ENCODE results near the gene HPSE. TPM values are rescaled to one million over a fixed set of nuclear protein-coding genes. Genes with fewer than 3 reads are reported as not detected.
A peak's percentile ranks its signal among the peaks of the same experiment; 100 is the strongest.

Gene HPSE
- total and polyA plus RNA-seq, 2 of the 13 experiments (the other 11 are each of a cell fraction or from before 2014, with no cell fraction given), result not detected

DNA sequence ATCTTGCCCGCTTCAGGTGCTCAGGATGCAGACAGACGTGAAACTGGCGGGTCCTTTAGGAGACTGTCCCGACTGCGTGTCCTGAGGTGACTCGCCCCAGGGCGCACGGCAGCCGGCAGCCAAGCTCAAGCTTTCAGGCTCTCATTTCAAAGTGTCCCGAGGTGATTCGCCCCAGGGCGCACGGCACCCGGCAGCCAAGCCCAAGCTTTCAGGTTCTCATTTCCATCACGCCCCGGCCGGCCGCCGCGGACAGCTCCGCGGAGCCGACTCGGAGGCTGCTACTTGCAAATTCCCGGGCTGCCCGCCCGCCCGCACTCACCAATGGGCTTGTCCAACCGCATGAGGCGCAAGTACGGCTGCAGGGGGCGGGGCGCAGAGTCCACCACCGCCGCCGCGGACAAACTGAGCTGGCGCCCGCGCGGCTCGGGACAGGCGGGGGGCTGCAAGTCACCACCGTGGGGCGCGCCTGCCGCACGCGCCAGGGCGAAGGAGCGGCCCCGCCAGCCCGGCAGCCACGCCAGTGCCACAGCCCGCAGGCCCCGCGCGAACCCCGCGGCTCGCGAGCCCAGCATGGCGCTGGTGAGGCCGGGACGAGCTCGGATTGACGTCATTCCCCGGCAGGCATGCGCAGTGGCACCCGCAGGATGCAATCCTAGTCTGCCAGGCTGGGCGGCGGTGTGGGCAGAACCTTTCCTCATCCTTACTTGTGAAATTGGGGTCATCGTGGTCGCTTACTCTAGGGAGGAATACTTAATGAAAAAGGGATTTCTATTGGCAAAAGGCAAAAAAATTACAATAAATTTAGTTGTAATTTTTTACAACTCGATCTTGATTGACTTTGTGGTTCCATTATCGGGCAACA, 50.2 kb downstream of the HPSE start, which contains the start of gene COQ2 (continued):
- TF ChIP-seq THAP11 (CRISPR knock-in tag; IDR thresholded peaks at IDR 0.05) (peak; percentile 41; the same call in 1 of the 2 replicates), ZNF557 (CRISPR knock-in tag; IDR thresholded peaks at IDR 0.05) (peak; percentile 28; the same call in 1 of the 2 replicates), ZNF362 (CRISPR knock-in tag; IDR thresholded peaks at IDR 0.05; ENCODE audit: borderline replicate concordance) (peak; percentile 67; the same call in 1 of the 2 replicates), SOX13 (IDR thresholded peaks at IDR 0.05) (no peak), SOX13 (CRISPR knock-in tag; conservative IDR thresholded peaks at IDR 0.05 in 1 of 2, IDR thresholded peaks at IDR 0.05 in 1 of 2) (no peak), GATAD1 (CRISPR knock-in tag; IDR thresholded peaks at IDR 0.05) (peak; percentile 69), TRIM24 (CRISPR knock-in tag; IDR thresholded peaks at IDR 0.05) (no peak), NPAS2 (CRISPR knock-in tag; IDR thresholded peaks at IDR 0.05; ENCODE audit: borderline replicate concordance) (no peak), ZNF543 (CRISPR knock-in tag; IDR thresholded peaks at IDR 0.05) (peak; percentile 82; the same call in 1 of the 2 replicates), ZNF12 (CRISPR knock-in tag; IDR thresholded peaks at IDR 0.05) (peak; percentile 96), KMT2B (CRISPR knock-in tag; IDR thresholded peaks at IDR 0.05) (peak; percentile 73), PHF8 (CRISPR knock-in tag; IDR thresholded peaks at IDR 0.05) (peak; percentile 70), ARHGAP35 (CRISPR knock-in tag; IDR thresholded peaks at IDR 0.05; ENCODE audit: borderline replicate concordance) (no peak; the same call in 1 of the 2 replicates), MLX (CRISPR knock-in tag; IDR thresholded peaks at IDR 0.05) (no peak), MLXIP (CRISPR knock-in tag; IDR thresholded peaks at IDR 0.05; ENCODE audit: borderline replicate concordance) (peak; percentile 2; the same call in 1 of the 2 replicates), IRF1 (CRISPR knock-in tag; IDR thresholded peaks at IDR 0.05; ENCODE audit: low read depth) (no peak), KDM5B (CRISPR knock-in tag; IDR thresholded peaks at IDR 0.05; ENCODE audit: borderline replicate concordance) (peak; percentile 60; the same call in 1 of the 2 replicates), NR3C1 (CRISPR knock-in tag; IDR thresholded peaks at IDR 0.05) (no peak), EED (CRISPR knock-in tag; IDR thresholded peaks at IDR 0.05) (0 out of 2 replicates have a peak, but pooled peaks have one; percentile 62), ZC3H4 (CRISPR knock-in tag; IDR thresholded peaks at IDR 0.05; ENCODE audit: borderline replicate concordance) (no peak), RBAK (CRISPR knock-in tag; IDR thresholded peaks at IDR 0.05) (no peak)
- TF ChIP-seq, protein P1, sequence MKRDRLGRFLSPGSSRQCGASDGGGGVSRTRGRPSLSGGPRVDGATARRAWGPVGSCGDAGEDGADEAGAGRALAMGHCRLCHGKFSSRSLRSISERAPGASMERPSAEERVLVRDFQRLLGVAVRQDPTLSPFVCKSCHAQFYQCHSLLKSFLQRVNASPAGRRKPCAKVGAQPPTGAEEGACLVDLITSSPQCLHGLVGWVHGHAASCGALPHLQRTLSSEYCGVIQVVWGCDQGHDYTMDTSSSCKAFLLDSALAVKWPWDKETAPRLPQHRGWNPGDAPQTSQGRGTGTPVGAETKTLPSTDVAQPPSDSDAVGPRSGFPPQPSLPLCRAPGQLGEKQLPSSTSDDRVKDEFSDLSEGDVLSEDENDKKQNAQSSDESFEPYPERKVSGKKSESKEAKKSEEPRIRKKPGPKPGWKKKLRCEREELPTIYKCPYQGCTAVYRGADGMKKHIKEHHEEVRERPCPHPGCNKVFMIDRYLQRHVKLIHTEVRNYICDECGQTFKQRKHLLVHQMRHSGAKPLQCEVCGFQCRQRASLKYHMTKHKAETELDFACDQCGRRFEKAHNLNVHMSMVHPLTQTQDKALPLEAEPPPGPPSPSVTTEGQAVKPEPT (CRISPR knock-in tag; IDR thresholded peaks at IDR 0.05; ENCODE audit: low read depth), result peak; percentile 88

All from HepG2 (cell line).